Measurements from ENCODE around the gene MYO1H.
A peak's percentile ranks its signal among the peaks of the same experiment; 100 is the strongest.
"Not testable (repeated sequence)": the region's sequence is repeated elsewhere in the genome, so short reads cannot be mapped to it uniquely, and the experiment has no call there.

MYO1H gene

DNA sequence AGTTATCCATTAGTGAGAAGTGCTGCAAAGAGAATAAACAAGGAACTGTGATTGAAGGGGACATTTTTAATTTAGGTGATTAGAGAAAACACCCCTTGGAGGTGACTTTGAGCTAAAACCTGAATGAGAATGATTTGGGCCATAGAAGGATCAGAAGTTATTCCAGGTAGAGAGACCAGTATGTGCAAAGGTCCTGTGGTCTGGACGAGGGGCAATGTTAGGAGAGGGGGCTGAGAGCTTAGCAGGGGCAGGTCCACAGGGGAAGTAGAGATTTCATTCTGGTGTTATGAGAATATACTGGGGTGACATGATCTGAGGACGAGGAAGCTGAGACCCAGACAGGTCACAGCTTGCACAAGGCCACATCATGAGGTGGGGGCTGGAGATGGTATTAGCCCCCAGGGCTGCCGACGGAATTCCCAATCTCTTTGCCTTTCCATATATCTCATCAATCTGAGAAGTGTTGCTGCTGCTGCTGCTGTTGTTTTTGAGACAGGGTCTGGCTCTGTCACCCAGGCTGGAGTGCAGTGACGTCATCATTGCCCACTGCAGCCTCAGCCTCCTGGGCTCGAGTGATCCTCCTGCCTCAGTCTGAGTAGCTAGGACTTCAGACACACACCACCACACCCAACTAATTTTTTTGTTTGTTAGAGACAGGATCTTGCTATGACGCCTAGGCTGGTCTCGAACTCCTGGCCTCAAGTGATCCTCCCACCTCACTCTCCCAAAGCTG, 73.8 kb downstream of the MYO1H start:
- peak; percentile 9 for DNase-seq (ENCODE audit: low read depth)

- DNase-seq (ENCODE audit: low read depth), result no peak
Measured at GRCh38 chr12:109422251-109422650, 74.6 kb downstream of the MYO1H start.

DNA sequence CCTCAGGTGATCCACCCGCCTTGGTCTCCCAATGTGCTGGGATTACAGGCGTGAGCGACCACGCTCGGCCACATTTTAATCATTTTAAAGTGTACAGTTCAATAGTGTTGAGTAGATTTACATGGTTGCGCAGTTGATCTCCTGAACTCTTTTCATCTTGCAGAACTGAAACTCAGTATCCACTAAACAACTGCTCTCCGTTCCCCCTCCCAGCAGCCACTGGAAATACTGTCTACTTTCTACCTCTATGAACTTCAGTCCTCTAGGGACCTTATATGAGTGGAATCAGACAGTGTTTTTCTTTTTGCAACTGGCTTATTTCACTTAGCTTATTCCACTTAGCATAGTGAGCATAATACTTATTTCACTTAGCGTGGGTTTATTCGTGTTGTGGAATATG, 75.7 kb downstream of the MYO1H start:
- DNase-seq (ENCODE audit: low read depth), result no peak

- DNase-seq (ENCODE audit: low read depth), result peak; percentile 73
Measured at GRCh38 chr12:109428037-109428629, 80.4 kb downstream of the MYO1H start.

GRCh38 chr12:109428804-109429203, 81.1 kb downstream of the MYO1H start:
- not testable (repeated sequence) for DNase-seq (ENCODE audit: low read depth)

- DNase-seq (ENCODE audit: low read depth), result no peak
Measured at GRCh38 chr12:109430244-109430643, 82.5 kb downstream of the MYO1H start.

DNA sequence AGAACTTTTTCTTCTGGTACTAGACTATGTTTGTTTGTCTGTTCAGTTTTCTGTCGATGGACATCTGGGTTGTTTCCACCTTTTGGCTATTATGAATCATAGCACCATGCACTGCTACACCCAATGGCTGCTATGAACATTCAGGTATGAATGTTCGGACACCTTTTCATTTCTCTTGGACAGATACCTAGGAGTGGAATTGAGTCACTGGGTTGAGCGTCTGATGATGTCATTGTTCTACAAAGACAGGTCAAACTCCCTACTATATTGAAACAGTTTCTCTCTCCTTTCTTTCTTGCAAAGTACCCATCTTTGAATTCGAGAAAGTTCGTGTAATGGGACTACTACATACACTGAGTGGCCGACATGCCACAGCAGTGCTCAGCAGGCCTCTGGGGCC, 84.7 kb downstream of the MYO1H start:
- no peak for DNase-seq (ENCODE audit: low read depth)

GRCh38 chr12:109432842-109433304, 85.2 kb downstream of the MYO1H start:
- DNase-seq (ENCODE audit: low read depth), result peak; percentile 75

GRCh38 chr12:109433618-109434017, 85.9 kb downstream of the MYO1H start:
- peak; percentile 10 for DNase-seq (ENCODE audit: low read depth)

DNA sequence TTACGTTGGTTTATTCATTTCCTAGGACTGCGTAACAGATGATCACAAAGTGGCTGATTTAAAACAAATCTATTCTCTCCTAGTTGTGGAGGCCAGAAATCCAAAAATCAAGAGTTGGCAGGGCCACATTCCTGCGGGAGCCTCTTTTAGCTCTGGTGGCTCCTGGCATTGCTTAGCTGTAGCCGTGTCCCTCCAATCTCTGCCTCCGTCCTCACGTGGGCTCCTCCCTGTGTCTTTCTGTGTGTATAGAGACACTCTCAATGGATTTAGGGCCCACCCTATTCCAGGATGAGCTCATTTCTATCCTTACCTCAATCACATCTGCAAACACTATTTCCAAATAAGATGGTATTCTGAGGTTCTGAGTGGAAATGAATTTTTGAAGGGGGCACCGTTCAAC, 86.9 kb downstream of the MYO1H start:
- DNase-seq (ENCODE audit: low read depth), result no peak

GRCh38 chr12:109435428-109436187, 87.9 kb downstream of the MYO1H start:
- no peak for DNase-seq (ENCODE audit: low read depth)

DNA sequence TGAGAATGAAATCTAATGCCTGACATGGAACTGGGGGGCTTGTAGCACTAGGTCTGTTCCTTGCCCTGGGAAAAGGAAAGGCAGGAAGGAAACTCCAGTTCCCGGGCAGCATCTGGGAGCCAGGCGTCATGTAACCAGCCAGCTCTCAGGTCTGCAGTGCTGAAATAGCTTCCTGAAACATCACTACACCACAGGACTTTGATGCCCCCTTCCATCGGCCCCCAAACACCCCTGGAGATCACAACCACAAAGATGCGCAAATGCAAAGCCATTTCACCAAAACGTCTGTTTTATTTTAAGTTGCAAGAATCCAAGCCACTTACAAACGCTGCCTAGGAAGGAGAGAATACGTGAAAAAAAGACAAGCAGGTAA, 88.5 kb downstream of the MYO1H start:
- DNase-seq (ENCODE audit: low read depth), result no peak

GRCh38 chr12:109439181-109439580, 91.5 kb downstream of the MYO1H start:
- no peak for DNase-seq (ENCODE audit: low read depth)

- DNase-seq (ENCODE audit: low read depth), result not testable (repeated sequence)
Measured at GRCh38 chr12:109439951-109440350, 92.3 kb downstream of the MYO1H start.

- peak; percentile 23 for DNase-seq (ENCODE audit: low read depth)
Measured at GRCh38 chr12:109440851-109441490, 93.3 kb downstream of the MYO1H start.

GRCh38 chr12:109443794-109444193, 96.1 kb downstream of the MYO1H start:
- DNase-seq (ENCODE audit: low read depth), result no peak

- DNase-seq (ENCODE audit: low read depth), result no peak
Measured at GRCh38 chr12:109444259-109444658, 96.6 kb downstream of the MYO1H start.

- peak; percentile 42 for DNase-seq (ENCODE audit: low read depth)
Measured at GRCh38 chr12:109445191-109445609, 97.5 kb downstream of the MYO1H start.

DNA sequence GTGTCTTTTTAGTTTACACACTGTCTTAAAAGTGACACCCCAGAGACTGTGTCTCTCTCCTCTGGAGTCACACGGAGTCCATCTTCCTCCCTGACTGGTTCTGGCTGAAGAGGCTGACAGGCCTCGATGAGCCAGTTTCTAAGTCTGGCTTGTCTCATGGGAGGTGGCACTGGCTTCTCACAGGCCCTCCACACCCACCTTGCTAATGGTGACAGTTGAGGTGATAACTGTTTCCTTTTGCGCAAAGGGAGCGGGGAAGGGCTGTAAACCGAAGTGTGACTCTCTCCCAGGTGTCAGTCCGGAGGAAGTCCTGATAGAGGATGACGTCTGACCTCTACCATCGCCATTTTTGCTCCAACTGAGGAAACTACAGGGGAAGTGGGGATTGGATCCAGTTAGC, 99.2 kb downstream of the MYO1H start:
- no peak for DNase-seq (ENCODE audit: low read depth)

- DNase-seq (ENCODE audit: low read depth), result no peak
Measured at GRCh38 chr12:109447482-109447881, 99.8 kb downstream of the MYO1H start.

GRCh38 chr12:109448272-109448671, 100.6 kb downstream of the MYO1H start:
- no peak for DNase-seq (ENCODE audit: low read depth)

GRCh38 chr12:109448707-109449390, 101.1 kb downstream of the MYO1H start:
- no peak for DNase-seq (ENCODE audit: low read depth)
